ENCODE data around the gene PCSK6. TPM values are rescaled to one million over a fixed set of nuclear protein-coding genes. Genes with fewer than 3 reads are reported as not detected.

The PCSK6 gene
- total and polyA plus RNA-seq, 2 donors from 2014 or later, result 3.8 to 7.3 TPM

- Histone ChIP-seq H3K9ac (ENCODE audit: low read length in 3 of 3) (no peak overlapping the region), H3K27me3 (ENCODE audit: control insufficient read depth, insufficient read depth, low read length) (no peaks in the 10 kb centered on the region), H3K4me3 (ENCODE audit: low read length in 3 of 3) (no peak overlapping the region), H3K4me1 (ENCODE audit: control insufficient read depth in 2 of 3, insufficient read depth in 2 of 3, low read depth in 1 of 3, low read length in 3 of 3) (peaks cover 0 to 2% (median 0%) of the 10 kb centered on the region in 3 donors), H3K27ac (ENCODE audit: low read depth in 2 of 2, low read length in 2 of 2) (no peak overlapping the region), H3K36me3 (ENCODE audit: control insufficient read depth in 2 of 3, insufficient read depth in 3 of 3, low read length in 3 of 3) (no peaks in the 10 kb centered on the region), H3K9me3 (ENCODE audit: control insufficient read depth in 2 of 3, insufficient read depth in 1 of 3, low read length in 3 of 3) (no peaks in the 10 kb centered on the region)
- intact Hi-C loops (cut with DNase I), result no loop called here
- FAIRE-seq, result no peak
- TF ChIP-seq, protein P1, sequence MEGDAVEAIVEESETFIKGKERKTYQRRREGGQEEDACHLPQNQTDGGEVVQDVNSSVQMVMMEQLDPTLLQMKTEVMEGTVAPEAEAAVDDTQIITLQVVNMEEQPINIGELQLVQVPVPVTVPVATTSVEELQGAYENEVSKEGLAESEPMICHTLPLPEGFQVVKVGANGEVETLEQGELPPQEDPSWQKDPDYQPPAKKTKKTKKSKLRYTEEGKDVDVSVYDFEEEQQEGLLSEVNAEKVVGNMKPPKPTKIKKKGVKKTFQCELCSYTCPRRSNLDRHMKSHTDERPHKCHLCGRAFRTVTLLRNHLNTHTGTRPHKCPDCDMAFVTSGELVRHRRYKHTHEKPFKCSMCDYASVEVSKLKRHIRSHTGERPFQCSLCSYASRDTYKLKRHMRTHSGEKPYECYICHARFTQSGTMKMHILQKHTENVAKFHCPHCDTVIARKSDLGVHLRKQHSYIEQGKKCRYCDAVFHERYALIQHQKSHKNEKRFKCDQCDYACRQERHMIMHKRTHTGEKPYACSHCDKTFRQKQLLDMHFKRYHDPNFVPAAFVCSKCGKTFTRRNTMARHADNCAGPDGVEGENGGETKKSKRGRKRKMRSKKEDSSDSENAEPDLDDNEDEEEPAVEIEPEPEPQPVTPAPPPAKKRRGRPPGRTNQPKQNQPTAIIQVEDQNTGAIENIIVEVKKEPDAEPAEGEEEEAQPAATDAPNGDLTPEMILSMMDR (IDR thresholded peaks at IDR 0.05; ENCODE audit: borderline replicate concordance, extremely low read depth, insufficient read depth), result no peak
- DNase-seq, result peak in 2 of 5 donors; percentile 26 to 44
Observed at GRCh38 chr15:101318839-101319238, 170.7 kb downstream of the PCSK6 start.

GRCh38 chr15:101318147-101318819, 171.2 kb downstream of the PCSK6 start:
- Histone ChIP-seq H3K27me3 (ENCODE audit: control insufficient read depth, insufficient read depth, low read length) (no peaks in the 10 kb centered on the region), H3K4me1 (ENCODE audit: control insufficient read depth in 2 of 3, insufficient read depth in 2 of 3, low read depth in 1 of 3, low read length in 3 of 3) (peaks cover 0 to 2% (median 0%) of the 10 kb centered on the region in 3 donors), H3K27ac (ENCODE audit: low read depth in 2 of 2, low read length in 2 of 2) (no peak overlapping the region), H3K36me3 (ENCODE audit: control insufficient read depth in 2 of 3, insufficient read depth in 3 of 3, low read length in 3 of 3) (no peaks in the 10 kb centered on the region), H3K4me3 (ENCODE audit: low read length in 3 of 3) (no peak overlapping the region), H3K9me3 (ENCODE audit: control insufficient read depth in 2 of 3, insufficient read depth in 1 of 3, low read length in 3 of 3) (no peaks in the 10 kb centered on the region), H3K9ac (ENCODE audit: low read length in 3 of 3) (no peak overlapping the region)
- DNase-seq, result no peak
- intact Hi-C loops (cut with DNase I), result no loop called here
- no peak for FAIRE-seq
- TF ChIP-seq, protein P1 (IDR thresholded peaks at IDR 0.05; ENCODE audit: borderline replicate concordance, extremely low read depth, insufficient read depth), result no peak

DNA sequence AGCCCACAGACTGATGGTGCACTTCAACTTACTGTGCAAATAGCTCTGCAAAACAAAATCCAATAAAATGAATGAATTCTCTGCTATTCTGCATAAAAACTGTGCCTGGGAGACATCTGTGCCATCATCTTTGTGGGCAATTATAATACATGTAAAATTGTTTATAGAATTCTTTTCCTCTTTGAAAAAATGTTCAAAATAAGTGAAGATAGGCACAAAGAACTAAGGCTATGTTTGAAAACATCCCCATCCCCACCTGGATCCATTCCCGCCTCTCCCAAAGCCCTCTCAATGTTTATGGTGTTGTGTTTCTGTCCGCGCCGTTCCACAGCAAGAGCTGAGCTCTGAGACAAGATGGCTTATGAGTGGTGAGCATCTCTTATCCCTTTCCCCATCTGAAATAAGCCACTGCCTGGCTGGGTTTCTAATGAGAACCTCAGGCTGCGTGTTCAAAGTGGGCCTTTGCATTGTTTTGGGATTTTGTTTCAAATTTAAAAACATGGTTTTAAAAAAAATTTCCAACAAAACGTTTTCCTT, 172.1 kb downstream of the PCSK6 start:
- Histone ChIP-seq H3K36me3 (ENCODE audit: control insufficient read depth in 2 of 3, insufficient read depth in 3 of 3, low read length in 3 of 3) (no peaks in the 10 kb centered on the region), H3K9me3 (ENCODE audit: control insufficient read depth in 2 of 3, insufficient read depth in 1 of 3, low read length in 3 of 3) (no peaks in the 10 kb centered on the region), H3K4me3 (ENCODE audit: low read length in 3 of 3) (no peak overlapping the region), H3K4me1 (ENCODE audit: control insufficient read depth in 2 of 3, insufficient read depth in 2 of 3, low read depth in 1 of 3, low read length in 3 of 3) (peaks cover 0 to 2% (median 0%) of the 10 kb centered on the region in 3 donors), H3K27me3 (ENCODE audit: control insufficient read depth, insufficient read depth, low read length) (no peaks in the 10 kb centered on the region), H3K9ac (ENCODE audit: low read length in 3 of 3) (no peak overlapping the region), H3K27ac (ENCODE audit: low read depth in 2 of 2, low read length in 2 of 2) (no peak overlapping the region)
- DNase-seq (no peak), FAIRE-seq (no peak)
- intact Hi-C loops (cut with DNase I), result no loop called here
- TF ChIP-seq, protein P1 (IDR thresholded peaks at IDR 0.05; ENCODE audit: borderline replicate concordance, extremely low read depth, insufficient read depth), result no peak
